GM21515 (cell line): ENCODE data around the gene ALK.
"Not testable (repeated sequence)": the region's sequence is repeated elsewhere in the genome, so short reads cannot be mapped to it uniquely, and the experiment has no call there.

Experiments
- ATAC-seq: cut with Tn5 transposase; IDR thresholded peaks from one replicate; pipeline ENCODE4 v1.9.1; 2021; ENCODE audit not compliant: unreplicated experiment

ALK gene

GRCh38 chr2:29761278-29761677, 160.1 kb downstream of the ALK start:
- no peak for ATAC-seq

- no peak for ATAC-seq
These were observed 161.4 kb downstream of the ALK start for GRCh38 chr2:29760008-29760407.

- ATAC-seq, result no peak
These were observed 162.0 kb downstream of the ALK start for GRCh38 chr2:29759360-29759759.

DNA sequence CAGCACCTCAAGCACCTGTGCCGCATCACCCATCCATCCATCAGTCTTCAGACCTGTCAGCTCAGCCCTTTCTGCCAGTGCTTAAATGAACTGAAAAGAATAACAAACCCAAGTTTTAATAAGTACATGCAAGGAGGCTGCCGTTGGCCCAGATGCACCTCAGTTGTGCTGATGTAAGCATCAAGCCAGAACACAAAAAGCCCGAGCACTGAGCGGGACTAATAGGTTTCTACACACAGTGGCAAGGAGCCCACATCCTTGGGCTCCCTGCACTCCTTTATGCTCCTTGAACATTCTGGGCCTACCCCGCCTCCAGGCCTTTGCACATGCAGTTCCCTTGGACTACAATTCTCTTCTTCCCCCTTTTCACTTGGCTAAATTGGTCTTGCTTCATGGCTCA, 165.6 kb downstream of the ALK start:
- no peak for ATAC-seq

DNA sequence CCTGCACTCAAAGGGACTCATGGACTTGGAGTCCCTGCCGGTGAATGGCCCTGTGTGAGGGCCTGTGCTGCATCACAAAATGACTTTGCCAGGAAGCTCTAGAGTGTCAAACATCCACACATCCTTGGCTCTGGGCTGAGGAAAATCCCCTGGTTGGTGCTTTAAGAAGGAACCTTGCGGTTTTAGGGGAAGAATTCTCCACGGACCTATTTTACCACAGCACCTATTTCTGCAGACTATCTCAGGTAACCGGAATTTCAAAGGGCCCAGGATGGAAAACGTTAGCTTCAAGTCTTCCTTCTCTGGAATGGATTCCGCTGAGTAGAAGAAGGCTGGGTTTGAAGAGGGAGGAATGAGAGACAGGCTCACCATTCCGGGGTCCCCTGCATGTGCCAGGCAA, 166.2 kb downstream of the ALK start:
- ATAC-seq, result no peak

GRCh38 chr2:29753671-29754444, 167.5 kb downstream of the ALK start:
- no peak for ATAC-seq

GRCh38 chr2:29751390-29751789, 170.0 kb downstream of the ALK start:
- ATAC-seq, result peak; percentile 56

DNA sequence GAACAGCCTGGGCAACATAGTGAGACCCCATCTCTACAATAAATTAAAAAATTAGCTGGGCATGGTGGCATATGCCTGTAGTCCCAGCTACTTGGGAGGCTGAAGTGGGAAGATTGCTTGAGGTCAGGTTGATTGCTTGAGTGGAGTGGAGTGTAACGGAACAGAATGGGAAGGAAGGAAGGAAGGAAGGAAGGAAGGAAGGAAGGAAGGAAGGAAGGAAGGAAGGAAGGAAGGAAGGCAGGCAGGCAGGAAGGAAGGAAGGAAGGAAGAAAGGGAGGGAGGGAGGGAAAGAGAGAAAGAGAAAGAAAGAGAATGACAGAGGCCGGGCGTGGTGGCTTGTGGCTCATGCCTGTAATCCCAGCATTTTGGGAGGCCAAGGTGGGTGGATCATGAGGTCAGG, 170.9 kb downstream of the ALK start:
- not testable (repeated sequence) for ATAC-seq

DNA sequence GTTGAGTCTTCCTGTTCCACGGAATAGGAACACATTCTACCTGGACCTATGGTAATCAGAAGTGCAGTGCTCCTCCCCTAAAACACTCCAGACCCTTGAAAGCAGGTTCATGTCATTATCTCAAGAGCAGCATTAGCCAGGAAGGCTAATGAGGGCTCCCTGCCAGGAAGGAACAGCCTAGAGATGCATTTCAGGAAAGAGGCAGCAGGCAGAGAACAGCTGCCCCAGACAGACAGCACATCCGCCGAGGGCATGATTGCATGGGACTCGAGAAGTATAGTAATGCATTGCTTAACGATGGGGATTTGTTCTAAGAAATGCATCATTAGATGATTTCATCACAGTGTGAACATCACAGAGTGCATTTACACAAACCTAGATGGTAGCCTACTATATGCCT, 171.5 kb downstream of the ALK start:
- no peak for ATAC-seq

GRCh38 chr2:29749041-29749440, 172.3 kb downstream of the ALK start:
- ATAC-seq, result no peak

GRCh38 chr2:29747786-29748470, 173.5 kb downstream of the ALK start:
- ATAC-seq, result no peak

DNA sequence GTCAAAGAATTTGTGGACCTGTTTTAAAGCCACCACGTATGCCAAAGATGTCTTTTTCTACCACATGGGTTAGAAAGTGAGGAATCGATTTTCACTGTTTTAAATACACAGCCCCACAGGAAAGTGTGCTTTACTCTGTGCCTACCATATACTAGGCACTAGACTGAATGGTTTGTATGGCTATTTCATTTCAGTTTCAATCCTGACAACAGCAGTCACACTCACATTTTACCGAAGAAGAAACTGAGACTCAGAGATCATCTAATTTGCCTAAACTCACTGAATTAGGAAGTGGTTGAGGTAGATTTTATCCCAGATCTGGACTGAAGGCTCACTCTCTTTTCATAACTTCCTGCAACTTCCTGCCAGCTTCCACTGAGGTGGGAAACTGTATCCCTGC, 176.4 kb downstream of the ALK start:
- ATAC-seq, result peak; percentile 76

GRCh38 chr2:29743516-29743915, 177.9 kb downstream of the ALK start:
- no peak for ATAC-seq

GRCh38 chr2:29742656-29743055, 178.7 kb downstream of the ALK start:
- ATAC-seq, result no peak

DNA sequence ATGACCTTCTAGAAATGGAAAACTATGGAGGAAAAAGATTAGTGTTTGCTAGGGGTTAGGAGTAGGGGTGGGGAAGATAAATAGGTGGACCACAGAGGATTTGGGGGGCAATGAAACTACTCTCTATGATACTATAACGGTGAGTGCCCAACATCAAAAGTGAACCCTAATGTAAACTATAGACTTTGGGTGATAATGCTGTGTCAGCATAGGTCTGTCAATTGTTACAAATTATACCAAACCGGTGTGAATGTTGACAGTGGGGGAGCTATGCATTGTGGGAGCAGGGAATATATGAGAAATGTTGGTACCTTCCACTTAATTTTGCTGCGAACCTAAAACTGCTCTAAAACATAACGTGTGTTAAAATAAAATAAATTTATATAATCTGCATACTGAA, 180.3 kb downstream of the ALK start:
- ATAC-seq, result no peak

DNA sequence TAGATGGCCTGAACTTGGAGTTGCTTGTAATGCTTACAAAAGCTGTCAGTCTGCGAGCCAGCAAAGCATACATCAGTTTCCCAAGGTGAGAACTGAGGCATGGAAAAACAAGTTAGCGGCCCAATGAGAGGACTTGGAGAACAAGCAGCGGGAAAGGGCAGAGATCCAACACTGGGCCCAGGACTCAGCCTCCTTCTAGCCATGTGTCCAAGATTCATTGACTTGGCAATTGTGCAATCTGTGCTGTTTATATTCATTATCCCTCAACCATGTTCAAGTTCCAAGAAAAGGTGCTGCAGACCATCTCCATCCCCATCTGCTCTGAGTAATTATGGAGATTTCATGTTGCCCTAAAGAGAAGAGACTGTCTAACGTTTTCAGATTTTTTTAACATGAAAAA, 187.4 kb downstream of the ALK start:
- ATAC-seq, result no peak

- no peak for ATAC-seq
These were observed 188.2 kb downstream of the ALK start for GRCh38 chr2:29733213-29733612.

- no peak for ATAC-seq
These were observed 189.4 kb downstream of the ALK start for GRCh38 chr2:29731948-29732347.

GRCh38 chr2:29729932-29730331, 191.5 kb downstream of the ALK start:
- ATAC-seq, result no peak

GRCh38 chr2:29729401-29729800, 192.0 kb downstream of the ALK start:
- no peak for ATAC-seq

DNA sequence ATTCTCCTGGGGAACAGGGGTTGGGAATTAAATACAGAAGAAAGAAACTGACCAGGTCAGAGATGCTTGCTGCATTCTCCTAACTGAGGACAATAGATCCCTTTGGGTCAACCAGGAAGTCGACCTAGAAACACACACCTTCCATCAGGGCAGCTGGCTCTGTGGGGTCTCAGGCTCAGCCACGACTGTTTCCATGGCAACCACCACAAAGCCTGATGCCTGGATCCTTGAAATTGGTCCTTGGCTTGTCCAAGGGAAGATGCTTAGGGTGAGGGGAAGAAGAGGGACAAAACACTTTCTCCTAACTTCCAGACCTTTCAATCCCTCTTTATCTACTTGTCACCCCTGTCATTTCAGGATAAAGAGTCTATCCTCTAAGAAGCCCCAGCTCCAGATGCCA, 194.4 kb downstream of the ALK start:
- ATAC-seq, result no peak

GRCh38 chr2:29725610-29726009, 195.8 kb downstream of the ALK start:
- no peak for ATAC-seq

GRCh38 chr2:29724282-29724681, 197.1 kb downstream of the ALK start:
- ATAC-seq, result no peak
